GM18505 (cell line): ENCODE measurements around the gene GRAMD2B.

Experiments used
- ATAC-seq: cut with Tn5 transposase; IDR thresholded peaks from one replicate; pipeline ENCODE4 v1.9.1; 2021; ENCODE audit not compliant: unreplicated experiment
- POLR2A ChIP-seq: IDR thresholded peaks from 4 replicates; pipeline ENCODE4 v1.6.1; 2011; ENCODE audit warnings: borderline replicate concordance; ENCODE audit not compliant: insufficient read depth, insufficient read length; ENCODE audit errors: extremely low read depth

GRAMD2B gene

DNA sequence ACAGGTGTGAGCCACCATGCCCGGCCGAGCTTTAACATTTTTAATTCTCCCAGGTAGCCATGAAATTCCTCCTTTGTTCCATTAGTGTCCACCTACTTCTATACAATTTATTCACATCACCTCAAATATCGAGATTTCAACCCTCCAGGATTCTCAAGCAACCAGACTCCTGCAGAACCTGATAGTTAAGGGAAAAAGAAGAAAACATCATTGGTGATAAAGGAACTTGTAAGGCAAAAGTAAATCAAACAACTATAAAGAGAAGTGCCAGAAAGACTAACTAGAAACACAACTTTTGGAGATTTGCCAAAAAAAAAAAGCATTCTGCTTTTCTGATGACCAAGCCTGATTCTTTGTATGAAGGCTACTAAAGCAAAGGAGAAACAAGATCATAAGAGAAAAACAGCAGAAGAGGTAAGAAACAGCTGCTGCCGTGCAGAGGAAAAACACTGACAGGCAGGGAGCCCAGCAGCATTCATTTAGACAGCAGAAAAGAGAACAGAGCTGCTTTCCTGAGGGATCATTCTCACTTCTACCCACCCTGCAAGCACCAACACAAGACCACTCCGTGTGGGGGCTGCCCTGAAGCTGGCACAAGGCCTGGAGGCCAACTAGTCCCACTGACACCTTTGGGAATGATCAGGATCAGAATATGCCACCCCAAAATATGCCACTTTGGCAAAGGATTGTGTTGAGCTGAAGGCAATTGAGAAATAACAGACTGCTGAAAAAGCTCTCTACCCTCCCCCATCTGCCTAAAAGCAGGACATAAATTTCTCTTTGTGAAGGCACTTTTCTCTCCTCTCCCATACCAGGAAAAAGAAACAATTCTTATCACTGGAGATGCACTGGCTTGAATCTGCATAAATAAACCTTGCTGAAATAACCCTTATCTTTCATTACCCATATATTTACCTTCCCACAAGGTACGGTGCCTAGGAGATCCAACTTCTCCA, 96.7 kb downstream of the GRAMD2B start:
- ATAC-seq: no peak
- no peak for TF ChIP-seq POLR2A

DNA sequence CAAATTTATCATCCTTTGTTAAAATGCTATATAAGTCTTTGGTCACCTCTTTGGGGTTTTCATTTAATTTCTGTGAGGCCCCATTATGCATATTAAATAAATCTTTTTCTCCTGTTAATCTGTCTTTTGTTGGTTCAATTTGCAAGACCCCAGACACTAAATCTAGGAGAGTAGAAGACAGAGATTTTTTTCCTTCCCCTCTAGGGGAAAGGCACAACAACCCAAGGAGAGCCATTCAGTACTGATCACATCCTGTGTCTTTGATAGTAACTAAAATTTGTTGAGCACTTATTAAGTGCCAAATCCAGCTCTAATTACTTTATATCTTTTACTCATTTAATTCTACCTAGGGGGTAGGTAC, 97.4 kb downstream of the GRAMD2B start:
- no peak for TF ChIP-seq POLR2A

DNA sequence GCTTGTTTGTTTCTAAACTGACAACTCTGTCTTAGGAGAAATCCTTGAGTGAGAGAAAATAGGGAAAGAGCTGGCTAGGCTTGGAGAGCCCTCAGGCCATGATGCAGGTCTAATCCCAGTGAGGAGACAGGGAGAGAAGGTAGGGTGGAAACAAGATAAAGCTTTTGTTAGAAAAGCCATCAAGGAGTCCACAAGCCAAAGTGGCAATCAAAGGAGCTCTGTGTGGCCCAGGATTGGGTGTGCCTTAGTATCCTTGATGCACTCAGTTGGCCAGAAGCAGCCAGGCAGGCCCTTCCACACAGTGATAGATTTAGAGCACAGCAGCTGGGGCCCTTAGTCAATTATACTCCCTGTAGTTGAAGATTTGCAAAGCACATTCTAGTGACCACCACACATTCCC, 97.9 kb downstream of the GRAMD2B start:
- no peak for ATAC-seq
- no peak for TF ChIP-seq POLR2A

More for the DNA sequence above, 97.4 kb downstream of the GRAMD2B start:
- no peak for ATAC-seq

DNA sequence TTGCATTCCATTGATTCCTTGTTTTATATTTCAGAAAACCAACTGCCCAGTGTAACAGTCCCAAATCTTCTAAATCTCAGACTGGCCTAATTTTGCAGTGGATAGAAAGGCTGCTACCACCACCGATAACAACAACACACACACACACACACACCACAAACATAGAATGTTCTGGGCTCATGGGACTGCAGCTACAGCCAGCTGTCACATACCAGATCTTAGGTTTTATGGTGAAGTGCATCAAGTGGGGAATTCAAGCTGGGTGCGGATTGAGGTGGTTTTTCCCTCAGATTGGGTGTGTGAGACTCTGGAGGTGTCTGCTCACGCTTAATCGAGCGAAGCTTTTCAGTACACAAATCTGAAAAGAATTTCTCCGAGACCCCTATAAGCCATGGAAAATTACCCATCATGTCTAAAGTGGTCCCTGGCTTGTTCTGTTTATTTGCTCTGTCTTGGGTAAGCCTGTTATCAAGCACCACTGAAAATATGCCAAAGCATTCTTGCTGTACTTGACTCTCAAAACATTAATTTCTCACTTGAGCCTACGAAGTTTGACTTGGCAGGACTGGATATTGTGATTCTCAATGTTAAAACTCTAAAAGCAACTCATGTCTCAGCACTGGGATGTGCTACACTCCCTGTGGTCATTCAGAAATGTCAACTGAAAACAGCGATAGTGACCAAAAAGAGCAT, 100.8 kb downstream of the GRAMD2B start:
- ATAC-seq: no peak

DNA sequence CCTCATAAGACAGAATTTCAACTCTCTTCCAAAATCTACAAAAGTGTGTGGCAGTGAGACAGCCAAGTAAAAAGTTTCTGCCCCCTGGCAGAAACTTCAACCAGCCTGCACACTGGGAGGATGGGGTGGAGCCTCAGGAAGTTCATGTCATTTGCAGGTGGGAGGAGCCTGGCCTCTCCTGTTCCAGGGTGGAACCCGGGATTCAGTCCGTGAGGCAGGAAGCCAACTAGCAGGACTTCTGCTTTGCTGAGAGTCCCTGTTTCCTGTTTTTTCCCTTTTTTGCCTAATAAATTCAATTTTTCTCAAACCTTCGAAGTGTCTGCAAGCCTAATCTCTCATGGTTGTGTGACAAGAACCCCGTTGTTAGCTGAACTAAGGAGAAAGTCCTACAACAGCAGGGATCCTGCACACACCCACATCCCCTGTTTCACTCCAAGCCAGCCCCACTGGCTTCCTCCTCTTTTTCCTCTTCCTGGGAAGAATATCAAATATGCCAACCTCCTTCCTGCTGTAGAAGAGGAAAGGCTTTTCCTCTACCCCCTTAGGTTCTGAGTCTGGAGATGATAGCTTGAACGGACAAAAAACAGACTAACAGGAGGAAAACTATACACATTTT, 102.5 kb downstream of the GRAMD2B start:
- no peak for ATAC-seq
- TF ChIP-seq POLR2A: no peak

More for the DNA sequence above, 100.8 kb downstream of the GRAMD2B start:
- TF ChIP-seq POLR2A: no peak

DNA sequence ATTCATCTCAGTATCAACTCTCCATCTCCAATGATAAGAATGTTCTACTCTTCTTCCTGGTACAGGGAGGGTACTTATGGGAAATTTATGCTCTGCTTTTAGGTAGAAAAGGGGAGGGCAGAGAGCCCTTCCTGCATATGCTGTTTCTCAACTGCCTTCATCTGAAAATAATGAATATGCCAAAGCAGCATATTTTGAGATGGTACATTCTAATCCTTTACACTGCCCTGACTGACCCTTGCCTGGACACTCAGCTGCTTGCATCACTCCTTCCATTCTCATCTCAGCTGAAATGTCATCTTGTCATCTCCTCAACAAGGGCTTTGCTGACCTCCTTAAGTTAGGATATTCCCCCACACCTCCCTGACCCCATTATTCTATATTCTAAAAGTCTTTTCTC, 103.3 kb downstream of the GRAMD2B start:
- TF ChIP-seq POLR2A: no peak
- no peak for ATAC-seq

DNA sequence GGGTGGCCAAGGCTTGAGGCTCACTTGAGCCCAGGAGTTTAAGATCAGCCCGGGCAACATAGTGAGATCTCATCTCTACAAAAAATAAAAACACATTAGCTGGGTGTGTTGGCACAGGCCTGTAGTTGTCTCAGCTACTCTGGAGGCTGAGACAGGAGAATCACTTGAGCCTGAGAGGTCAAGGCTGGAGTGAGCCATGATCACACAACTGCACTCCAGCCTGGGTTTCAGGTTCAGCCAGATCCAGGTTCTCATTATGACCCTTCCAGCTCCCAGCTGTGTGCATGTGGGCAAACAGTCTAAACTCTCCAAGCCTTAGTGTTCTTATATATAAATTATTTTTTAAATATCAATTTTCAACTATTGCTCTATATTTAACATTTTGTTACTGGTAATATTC, 103.9 kb downstream of the GRAMD2B start:
- TF ChIP-seq POLR2A: no peak
- ATAC-seq: no peak

DNA sequence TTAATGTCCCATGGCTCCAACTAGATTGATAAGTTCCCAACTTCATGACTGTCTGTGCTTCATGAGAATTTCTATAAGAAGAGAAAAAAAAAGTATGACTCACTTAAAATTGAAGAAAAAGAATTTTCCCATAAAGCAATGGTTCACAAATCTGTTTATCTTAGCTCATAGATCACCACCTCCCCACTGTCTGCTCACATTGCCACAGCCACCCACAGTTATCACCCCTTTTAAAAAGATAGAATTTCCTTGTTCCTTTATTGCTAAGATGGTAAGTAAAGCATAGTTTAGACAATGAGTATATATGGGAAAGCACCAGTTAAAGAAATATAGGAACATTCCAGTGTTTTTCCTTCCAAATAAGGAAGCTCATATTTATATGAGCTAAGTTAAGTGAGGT, 104.7 kb downstream of the GRAMD2B start:
- ATAC-seq: no peak
- TF ChIP-seq POLR2A: no peak

DNA sequence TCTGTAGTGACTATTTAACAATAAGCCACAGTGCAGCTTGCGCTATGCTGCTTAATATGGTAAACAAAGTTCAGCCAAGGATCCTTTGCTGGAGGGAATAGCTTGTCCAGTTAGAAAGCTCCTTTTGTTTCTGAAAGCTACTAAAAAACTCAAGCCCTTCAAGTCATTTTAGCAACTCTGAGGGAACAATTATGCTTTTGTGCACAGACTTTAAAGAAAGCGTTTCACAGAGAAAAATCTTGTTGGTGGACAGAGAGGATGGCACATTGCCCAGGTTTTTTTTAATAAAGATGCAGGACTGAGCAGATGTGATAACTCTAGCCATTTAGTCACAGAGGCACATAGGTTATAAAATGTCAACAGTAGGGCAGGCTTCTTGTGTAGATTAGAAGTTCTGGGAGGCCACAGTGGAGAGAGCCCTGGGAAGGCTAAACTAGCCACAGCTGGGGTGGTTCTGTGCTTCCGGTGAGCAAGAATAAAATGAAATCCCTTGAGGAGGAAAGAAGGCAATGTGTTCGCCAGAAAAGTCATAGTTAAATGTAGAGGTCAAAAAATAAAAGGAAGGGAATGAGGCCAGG, 108.4 kb downstream of the GRAMD2B start:
- no peak for ATAC-seq
- TF ChIP-seq POLR2A: no peak

DNA sequence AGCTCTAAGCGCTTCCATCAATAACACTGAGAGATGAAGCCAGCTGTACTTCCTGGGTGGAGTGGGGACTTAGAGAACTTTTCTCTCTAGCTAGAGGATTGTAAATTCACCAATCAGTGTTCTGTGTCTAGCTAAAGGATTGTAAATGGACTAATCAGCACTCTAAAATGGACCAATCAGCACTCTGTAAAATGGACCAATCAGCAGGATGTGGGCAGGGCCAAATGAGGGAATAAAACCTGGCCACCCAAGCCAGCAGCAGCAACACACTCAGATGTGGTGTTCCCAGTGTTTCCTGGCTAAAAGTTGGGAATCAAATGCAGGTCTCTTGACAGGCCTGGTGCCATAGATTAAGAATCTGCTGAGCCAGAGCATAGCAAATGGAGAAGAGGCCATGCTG, 111.3 kb downstream of the GRAMD2B start:
- TF ChIP-seq POLR2A: no peak
- ATAC-seq: no peak

DNA sequence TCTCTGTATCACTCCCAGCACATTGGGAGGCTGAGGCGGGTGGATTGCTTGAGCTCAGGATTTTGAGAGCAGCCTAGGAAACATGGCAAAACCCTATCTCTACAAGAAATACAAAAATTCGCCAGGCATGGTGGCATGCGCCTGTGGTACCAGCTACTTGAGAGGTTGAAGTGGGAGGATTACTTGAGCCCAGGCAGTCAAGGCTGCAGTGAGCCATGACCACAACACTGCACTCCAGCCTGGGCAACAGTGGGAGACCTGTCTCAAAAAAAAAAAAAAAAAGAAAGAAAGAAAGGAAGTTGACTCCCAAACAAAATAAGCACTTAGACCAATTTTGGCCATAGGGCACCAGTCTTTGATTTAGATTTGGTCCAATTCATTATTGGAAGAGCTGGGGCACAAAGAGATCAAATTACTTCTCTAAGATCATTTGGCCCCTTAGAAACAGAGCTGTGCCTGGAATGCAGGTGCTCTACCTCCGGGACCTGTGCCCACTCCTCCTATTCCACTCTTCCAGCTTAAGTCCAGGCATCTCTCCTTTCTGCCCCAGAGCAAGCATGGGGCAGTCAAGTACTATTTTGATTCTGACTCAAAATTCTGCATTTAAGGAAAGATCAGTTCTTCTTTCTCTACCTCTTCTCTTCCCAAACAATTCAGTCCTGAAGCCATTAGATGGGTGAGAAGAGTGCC, 112.8 kb downstream of the GRAMD2B start:
- ATAC-seq: no peak
- no peak for TF ChIP-seq POLR2A

DNA sequence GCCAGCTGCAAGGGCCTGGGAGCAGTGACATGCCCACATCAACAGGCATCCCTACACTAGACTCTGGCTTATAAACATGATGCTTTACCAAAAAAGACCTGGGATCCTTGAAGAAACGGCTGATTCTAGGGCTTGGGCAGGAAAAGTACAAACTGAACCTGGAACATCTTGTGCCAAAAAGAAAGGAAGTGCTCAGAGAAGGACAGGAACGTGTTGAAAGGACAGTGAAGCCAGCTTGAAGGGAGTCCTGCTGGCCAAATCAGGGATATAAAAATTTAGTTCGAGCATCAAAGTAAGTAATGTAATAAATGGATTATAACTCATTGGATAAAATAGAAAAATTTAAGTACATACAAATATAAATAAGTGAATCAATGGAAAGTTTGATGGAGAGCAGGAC, 113.7 kb downstream of the GRAMD2B start:
- TF ChIP-seq POLR2A: no peak
- ATAC-seq: no peak

DNA sequence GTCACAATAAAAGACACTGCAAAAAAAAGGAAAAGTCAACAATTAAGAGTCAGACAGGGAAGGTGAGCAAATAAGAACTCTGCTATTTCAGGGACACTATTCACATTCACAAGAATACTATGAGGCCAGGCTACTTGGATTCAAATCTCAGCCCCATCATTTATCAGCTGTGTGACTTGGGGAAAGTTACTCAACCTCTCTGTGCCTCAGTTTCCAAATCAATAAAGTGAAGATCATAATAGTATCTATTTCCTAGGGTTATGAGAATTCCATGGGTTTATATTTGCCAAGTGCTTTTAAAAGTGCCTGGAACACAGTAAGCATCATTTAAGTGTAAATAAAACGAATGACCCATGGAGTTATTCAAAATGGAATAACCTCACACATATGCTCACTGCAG, 115.4 kb downstream of the GRAMD2B start:
- ATAC-seq: no peak
- no peak for TF ChIP-seq POLR2A
